Stimulated activated CD4-positive, alpha-beta T cell treated with anti-CD3 and anti-CD28 coated beads, Interleukin-1b, Interleukin-23, amount 100 ng/mL, for 48 hours (primary cell): ENCODE measurements around the gene CCND2.
"Not testable (repeated sequence)": the region's sequence is repeated elsewhere in the genome, so short reads cannot be mapped to it uniquely, and the experiment has no call there.

Experiments used
- DNase-seq: peaks from one replicate; pipeline ENCODE4 v3.0.0-alpha.2; 2020

CCND2 gene

GRCh38 chr12:4273652-4274395, at the start of gene CCND2:
TSS of gene CCND2 (plus strand) at chr12:4273762. CDS start at chr12:4274041, 279 bp downstream.
- DNase-seq, result peak; percentile 86

DNA sequence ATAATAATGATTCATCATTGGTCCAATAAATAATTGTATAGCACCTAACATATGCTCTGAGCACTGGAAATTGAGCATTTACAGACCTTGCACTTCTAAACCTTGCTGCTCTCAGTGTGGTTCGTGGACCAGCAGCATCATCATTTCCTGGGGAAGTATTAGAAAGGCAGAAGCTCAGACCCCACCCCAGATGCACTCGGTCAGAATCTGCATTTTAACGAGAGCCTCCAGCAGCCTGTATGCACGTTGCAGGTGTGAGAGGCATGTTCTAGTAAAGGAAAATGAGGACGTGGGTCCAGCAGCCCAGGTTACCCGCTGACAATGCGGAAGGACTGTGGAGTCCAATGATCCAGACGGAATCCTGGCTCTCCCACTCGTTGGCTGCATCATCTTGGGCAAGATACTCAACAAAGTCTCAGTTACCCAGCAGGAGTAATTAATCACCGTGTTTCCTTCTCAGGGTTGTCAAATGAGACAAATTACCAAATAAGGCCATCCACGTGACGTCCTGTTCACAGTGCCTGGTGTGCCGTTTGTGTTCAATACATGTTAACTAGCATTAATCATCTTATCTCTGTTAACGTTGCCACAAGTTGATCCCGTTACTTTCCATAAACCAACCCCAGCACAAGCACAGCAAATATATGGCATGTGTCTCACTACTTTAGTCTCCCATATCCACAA, 49.2 kb upstream of the CCND2 start:
- DNase-seq, result no peak

DNA sequence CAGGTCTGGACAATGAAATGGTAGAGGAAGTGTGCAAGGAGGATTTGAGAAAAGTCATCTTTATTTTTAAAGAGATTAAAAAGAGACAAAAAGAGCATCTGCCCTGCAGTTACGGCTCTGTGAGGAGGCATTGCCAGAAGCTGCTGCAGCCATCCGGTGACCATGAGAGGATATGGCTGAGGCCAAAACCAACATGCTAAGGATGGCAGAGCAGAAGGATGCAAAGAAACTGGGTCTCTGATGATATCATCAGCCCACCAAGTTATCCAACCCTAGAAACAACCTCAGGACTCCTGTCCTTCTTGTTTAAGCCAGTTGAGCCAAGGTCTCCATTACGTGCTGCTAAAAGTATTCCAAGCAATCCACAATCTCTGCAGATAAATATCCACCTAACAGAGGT, 48.0 kb upstream of the CCND2 start:
- DNase-seq, result no peak

- no peak for DNase-seq
Observed at GRCh38 chr12:4227046-4227445, 46.5 kb upstream of the CCND2 start.

DNA sequence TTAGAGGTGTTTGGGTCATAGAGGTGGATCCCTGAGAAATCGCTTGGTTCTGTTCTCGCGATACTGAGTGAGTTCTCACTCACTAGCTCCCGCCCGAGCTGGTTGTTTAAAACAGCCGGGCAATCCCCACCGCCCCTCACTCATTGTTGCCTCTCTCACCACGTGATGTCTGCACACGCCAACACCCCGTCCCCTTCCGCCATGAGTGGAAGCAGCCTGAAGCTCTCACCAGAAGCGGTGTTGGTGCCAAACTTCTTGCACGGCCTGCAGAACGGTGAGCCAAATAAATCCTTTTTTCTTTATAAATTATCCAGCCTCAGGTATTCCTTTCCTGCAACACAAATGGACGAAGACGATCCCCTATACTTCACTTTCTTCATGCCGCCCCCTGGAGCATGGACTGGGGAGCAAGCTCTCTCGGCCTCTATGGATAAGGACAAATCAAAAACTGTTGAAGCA, 45.4 kb upstream of the CCND2 start:
- DNase-seq, result no peak

GRCh38 chr12:4230526-4230925, 43.0 kb upstream of the CCND2 start:
- DNase-seq, result no peak

DNA sequence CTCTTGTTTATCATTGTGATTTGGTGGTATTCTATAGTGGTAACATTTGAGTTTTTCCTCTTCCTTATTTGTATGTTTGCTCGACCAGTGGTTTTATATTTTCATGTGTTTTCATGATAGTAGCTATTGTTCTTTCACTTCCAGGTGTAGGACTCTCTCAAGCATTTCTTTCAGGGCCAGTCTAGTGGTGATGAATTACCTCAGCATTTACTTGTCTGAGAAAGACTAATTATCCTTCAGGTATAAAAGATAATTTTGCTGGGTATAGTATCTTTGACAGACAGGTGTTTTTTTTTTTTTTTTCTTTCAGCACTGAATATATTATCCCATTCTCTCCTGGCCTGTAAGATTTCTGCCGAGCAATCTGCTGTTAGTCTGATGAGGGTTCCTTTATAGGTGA, 35.0 kb upstream of the CCND2 start:
- DNase-seq, result no peak

DNA sequence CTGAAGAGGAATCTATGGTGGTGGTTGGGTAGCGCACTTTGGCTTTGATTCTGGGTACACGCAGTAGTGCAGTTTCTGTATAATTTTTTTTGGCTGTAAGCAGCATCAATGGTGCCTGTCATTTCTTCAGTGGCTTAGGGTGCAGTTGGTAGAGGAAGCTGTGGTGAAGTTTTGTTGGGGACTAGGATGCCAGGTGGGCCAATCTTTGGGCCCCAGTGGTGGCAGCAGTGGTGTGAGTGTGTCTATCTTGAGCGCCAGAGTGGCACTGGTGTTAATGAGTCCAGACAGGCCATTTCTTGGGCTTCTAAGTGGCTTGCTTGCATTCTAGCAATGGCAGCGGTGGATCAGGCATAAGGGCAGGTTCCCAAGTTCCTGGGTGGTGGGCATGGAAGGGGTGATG, 33.8 kb upstream of the CCND2 start:
- DNase-seq, result no peak

- DNase-seq, result no peak
Observed at GRCh38 chr12:4240161-4240783, 33.3 kb upstream of the CCND2 start.

DNA sequence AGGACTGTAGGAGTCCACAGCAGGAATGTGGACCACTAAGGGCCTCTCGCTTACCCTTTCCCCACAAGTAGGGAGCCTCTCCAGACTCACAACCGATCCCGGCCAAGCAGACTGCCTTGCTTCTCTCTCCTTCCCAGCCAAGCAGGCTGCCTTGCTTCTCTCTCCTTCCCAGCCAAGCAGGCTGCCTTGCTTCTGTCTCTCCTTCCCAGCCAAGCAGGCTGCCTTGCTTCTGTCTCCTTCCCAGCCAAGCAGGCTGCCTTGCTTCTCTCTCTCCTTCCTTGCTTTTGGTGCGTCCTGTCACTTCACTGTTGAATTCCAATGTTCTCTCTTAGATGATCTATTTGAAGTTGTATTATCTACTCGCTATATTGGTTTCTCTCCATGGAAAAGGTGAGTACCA, 32.6 kb upstream of the CCND2 start:
- DNase-seq, result no peak

DNA sequence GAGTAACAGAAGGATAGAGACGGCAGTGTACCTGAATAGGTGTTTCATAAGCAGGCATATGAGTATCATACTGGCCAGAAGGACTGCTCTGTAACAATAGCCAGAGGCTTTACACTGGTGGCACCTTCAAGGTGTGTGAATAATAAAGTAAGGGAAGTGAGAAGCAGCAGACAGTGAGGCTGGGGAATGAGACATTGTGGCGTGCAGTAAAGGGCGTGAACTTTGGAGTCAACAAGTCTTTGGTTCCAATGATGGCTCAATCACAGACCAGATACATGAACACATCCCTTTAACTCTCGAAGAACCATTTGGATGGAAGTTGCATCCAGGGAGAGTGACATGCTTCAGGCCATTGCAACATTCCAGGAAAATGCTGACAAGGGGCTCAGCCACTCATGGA, 32.0 kb upstream of the CCND2 start:
- no peak for DNase-seq

GRCh38 chr12:4242595-4242994, 31.0 kb upstream of the CCND2 start:
- no peak for DNase-seq

DNA sequence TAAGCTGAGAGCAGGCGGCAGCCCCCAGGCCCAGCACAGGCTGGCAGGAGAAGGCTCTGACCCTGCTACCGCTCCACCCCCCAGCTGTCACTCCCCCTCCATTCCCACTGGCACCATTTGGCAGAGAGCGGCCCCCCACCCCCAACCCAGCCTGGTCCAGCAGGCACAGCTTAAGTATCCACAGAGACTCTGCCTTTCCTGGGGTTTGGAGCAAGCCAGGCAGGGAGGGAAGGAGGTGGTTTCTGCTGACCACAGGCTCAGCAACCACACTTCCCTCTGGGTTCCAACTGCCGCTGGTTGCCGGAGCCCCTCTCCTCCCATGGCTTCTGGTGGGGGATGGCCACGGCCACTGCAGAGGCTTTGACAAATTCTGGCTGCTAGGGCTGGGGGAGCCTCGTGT, 30.5 kb upstream of the CCND2 start:
- DNase-seq, result no peak

DNA sequence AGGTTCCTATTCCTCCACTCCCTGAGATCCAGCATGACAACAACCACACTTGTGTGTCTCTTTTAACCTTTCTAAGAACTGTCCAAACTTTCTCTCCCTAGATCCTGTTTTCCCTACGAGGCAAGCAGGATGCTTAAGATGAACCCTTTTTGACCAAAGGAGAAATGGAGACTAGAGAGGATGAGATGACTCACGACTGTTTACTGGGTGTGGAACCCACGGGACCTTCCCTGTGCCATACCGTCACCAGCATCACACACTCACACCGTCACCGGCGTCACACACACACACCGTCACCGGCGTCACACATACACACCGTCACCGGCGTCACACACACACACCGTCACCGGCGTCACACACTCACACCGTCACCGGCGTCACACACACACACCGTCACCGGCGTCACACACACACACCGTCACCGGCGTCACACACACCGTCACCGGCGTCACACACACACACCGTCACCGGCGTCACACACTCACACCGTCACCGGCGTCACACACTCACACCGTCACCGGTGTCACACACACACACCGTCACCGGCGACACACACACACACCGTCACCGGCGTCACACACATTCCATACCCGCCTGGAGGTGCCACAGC, 30.0 kb upstream of the CCND2 start:
- not testable (repeated sequence) for DNase-seq

- no peak for DNase-seq
Observed at GRCh38 chr12:4244868-4245267, 28.7 kb upstream of the CCND2 start.

DNA sequence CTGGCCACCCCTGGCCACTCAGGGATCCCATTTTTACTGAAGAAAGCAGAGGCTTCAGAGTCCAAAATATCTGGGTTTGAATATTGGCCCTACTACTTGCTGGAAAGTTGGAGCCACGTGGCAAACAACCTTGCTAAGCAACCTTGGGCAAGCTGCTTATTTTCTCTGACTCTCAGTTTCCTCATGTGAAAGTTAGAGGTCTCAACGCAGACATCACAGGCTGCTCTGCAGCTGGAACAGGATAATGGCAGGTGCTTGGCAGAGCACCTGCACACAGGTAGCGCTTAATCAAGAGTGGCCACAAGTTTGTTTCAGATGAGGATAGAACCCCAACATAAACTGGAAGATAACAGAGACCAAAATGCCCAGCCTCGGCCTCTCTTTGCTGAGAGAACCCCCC, 28.1 kb upstream of the CCND2 start:
- no peak for DNase-seq

- DNase-seq, result no peak
Observed at GRCh38 chr12:4246116-4246515, 27.4 kb upstream of the CCND2 start.

DNA sequence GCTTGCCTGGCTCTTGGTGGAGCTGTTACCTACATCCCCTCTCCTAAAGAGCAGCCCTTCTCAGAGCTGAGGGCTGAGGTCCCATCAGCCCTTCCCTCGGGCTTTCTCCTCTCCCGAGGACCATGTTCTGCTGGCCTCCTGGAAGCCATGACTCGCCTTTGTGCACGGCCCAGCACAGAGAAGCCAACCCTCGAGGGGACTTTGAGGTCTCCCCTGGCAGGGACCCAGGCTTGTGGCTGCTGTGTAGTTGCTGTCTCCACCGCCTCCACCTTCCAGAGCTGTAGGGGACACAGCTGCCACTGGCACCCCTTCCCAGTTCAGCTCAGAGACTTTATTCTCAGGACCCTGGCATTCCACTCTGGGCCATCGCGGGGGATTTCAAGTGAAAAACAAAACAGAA, 22.9 kb upstream of the CCND2 start:
- DNase-seq, result no peak

DNA sequence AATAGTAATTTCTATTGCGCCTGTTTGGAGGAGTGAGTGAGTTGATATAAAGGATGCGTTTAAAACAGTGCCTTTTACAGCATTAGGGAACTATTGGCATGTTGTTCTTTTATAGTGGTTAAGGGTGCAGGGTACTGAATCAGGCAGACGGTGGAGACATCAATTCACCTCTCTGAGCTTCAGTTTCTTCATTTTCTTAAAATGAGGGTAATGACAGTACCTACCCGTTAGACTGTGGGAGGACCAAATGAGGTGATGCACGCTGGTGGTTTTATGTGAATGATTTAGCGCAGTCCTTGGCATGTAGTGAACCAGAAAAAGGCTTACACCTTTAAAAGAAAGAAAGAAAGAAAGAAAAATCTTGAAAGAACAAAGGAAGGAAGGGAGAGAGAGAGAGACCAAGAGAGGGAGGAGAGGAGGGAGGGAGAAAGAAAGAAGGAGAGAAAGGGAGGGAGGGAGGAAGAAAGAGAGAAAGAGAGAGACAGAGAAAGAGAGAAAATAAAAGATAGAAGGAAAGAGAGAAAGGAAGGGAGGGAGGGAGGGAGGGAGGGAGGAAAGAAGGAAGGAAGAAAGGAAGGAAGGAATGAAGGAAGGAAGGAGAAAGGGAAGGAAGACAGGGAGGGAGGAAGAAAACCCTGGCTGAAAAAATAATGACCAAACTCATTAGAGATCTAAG, 22.2 kb upstream of the CCND2 start:
- peak; percentile 52 for DNase-seq

DNA sequence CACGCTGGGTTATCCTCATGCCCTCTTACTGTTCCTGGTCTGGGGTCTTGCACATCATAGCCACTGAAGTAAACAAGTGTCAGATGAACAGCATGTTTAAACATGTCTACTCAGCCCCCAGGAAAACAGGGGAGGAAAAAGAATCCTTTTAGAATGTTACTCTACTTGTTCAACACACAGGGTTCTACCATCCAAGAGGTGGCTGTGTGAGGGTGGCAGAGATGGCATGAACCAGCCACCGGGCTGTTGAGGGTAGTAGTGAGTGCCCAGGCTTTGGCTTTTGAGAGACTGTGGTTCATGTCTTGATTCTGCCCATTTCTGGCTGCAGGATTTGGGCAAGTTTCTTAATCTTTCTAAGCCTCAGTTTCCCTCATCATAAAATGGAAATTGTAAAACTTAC, 21.6 kb upstream of the CCND2 start:
- no peak for DNase-seq

GRCh38 chr12:4252601-4253000, 21.0 kb upstream of the CCND2 start:
- no peak for DNase-seq

DNA sequence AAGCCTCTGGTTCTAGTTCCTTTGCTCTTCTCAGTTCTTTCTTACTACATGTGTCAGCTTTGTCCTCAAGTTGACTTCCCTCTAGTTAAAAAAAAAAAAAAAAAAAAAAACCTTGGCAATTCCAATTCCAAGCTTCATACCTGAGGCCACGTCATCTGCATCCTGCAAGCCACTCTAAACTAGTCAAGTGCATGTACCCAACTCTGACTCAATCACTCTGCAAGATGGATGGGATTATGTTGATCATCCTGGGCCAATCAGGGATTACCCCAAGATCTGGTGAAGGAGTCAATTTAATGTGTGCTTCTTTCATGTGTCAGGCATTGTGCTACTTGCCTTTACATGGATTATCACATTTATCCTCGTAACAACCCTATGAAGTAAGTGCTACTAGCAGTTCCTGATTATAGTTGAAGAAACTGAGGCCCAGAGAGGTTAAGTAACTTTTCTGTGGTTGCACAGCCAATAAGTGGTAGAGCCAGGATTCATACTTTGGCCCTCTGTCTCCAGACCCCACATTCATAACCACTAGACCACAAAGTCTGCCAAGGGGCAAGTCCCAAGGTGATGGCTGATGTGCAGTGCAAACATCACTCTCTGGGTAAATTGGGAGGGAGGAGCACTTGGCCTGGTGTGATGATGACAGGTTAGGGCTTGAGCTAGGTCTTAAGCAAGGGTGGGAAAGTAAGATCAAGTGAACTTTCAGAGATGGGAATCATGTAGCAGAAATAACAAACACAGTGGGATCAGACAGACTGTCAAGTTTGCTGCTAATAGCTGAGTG, 17.3 kb upstream of the CCND2 start:
- no peak for DNase-seq
